ENCODE measurements around the gene TEAD1. TPM values are rescaled to one million over a fixed set of nuclear protein-coding genes. Genes with fewer than 3 reads are reported as not detected.

The TEAD1 gene
- total and polyA plus RNA-seq, 4 donors: 9.1 to 38.4 (median 10.7) TPM

DNA sequence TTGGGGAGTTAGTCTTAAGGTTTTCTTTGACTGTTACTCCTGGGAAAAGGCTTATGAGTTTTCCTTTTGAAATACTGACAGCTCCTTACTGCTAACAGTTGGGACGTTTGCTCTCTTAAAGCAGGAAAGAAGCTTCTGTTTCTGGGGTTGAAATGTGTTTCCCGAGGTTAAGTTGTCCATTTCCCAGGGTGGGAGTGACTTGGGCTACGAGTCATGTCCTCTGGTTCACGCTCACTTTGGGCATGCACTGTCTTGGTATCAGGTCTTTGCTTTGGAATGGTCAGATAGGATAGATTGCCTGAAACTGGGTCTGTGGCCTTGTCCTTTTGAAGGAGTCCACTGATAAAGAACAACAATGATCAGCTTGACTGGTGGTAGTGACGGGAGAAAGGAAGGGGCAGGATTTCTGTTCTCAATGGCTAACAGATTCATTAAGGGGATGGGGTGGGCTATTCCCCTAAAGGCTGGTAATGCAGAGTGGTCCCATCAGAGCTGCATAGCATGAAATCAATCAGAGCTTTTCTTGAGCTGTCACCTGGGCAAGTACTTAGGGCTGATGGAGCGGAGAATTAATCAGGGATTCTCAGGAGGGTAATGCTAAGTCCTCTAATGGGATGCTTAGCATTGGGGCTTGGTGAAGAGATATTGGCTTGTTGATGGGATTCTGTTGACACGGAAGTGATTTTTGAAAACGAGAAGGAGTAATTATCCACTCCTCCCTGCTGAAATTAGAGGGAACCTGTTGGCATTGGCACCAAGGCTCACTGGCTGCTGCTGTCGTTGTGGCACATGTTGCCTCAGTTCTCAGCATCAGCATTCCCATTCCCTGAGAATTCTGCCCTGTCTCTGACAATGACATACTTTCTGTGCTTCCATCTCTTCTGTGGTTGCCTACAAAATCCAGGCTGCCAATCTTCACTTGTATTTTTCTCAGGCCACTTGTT is 81.6 kb downstream of the TEAD1 start:
- Histone ChIP-seq H3K27me3 (ENCODE audit: control insufficient read depth in 4 of 4, insufficient read depth in 4 of 4, low read length in 3 of 4) (no peaks in the 10 kb centered on the region), H3K36me3 (ENCODE audit: control insufficient read depth in 4 of 4, insufficient read depth in 3 of 4, low read depth in 1 of 4, low read length in 3 of 4) (no peaks in the 10 kb centered on the region), H3K9ac (ENCODE audit: low read depth in 1 of 2, low read length in 2 of 2) (no peak overlapping the region), H3K9me3 (ENCODE audit: control insufficient read depth in 4 of 4, low read length in 3 of 4) (no peaks in the 10 kb centered on the region), H3K4me3 (ENCODE audit: low read depth in 1 of 3, low read length in 3 of 3) (no peak overlapping the region), H3K27ac (ENCODE audit: low read depth in 1 of 2, low read length in 2 of 2) (no peak overlapping the region), H3K4me1 (ENCODE audit: control insufficient read depth in 4 of 4, insufficient read depth in 4 of 4, low read length in 3 of 4) (peaks cover 0 to 3% (median 1%) of the 10 kb centered on the region in 4 donors)
- 82% methylated on average over 9 of the region's 9 CpGs for WGBS
- DNase-seq (ENCODE audit: low spot score): no peak
- TF ChIP-seq EGR1 (IDR thresholded peaks at IDR 0.05; ENCODE audit: low read depth in 2 of 2) (no peak), FOXA1 (IDR thresholded peaks at IDR 0.05) (no peak), SP1 (IDR thresholded peaks at IDR 0.05) (no peak)
- TF ChIP-seq, protein P1, sequence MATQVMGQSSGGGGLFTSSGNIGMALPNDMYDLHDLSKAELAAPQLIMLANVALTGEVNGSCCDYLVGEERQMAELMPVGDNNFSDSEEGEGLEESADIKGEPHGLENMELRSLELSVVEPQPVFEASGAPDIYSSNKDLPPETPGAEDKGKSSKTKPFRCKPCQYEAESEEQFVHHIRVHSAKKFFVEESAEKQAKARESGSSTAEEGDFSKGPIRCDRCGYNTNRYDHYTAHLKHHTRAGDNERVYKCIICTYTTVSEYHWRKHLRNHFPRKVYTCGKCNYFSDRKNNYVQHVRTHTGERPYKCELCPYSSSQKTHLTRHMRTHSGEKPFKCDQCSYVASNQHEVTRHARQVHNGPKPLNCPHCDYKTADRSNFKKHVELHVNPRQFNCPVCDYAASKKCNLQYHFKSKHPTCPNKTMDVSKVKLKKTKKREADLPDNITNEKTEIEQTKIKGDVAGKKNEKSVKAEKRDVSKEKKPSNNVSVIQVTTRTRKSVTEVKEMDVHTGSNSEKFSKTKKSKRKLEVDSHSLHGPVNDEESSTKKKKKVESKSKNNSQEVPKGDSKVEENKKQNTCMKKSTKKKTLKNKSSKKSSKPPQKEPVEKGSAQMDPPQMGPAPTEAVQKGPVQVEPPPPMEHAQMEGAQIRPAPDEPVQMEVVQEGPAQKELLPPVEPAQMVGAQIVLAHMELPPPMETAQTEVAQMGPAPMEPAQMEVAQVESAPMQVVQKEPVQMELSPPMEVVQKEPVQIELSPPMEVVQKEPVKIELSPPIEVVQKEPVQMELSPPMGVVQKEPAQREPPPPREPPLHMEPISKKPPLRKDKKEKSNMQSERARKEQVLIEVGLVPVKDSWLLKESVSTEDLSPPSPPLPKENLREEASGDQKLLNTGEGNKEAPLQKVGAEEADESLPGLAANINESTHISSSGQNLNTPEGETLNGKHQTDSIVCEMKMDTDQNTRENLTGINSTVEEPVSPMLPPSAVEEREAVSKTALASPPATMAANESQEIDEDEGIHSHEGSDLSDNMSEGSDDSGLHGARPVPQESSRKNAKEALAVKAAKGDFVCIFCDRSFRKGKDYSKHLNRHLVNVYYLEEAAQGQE (IDR thresholded peaks at IDR 0.05): no peak

DNA sequence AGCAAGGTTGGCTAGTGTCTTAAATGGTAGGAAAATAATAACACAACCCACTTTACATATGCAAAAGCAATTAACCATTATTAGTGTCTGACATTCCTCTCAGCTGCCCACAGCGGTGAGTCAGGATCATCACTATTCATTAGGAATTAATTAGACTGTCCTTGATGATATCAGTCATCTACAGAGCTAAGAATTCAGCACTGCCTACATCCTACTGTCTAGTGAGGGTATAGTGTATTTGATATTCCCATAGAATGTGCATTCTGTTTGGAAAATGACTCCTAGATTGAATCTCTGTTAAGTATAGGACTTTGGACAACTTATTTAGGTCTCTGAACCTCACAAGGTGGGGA is 82.2 kb downstream of the TEAD1 start:
- Histone ChIP-seq H3K27me3 (ENCODE audit: control insufficient read depth in 4 of 4, insufficient read depth in 4 of 4, low read length in 3 of 4) (no peaks in the 10 kb centered on the region), H3K27ac (ENCODE audit: low read depth in 1 of 2, low read length in 2 of 2) (no peak overlapping the region), H3K9me3 (ENCODE audit: control insufficient read depth in 4 of 4, low read length in 3 of 4) (no peaks in the 10 kb centered on the region), H3K4me1 (ENCODE audit: control insufficient read depth in 4 of 4, insufficient read depth in 4 of 4, low read length in 3 of 4) (peaks cover 0 to 3% (median 1%) of the 10 kb centered on the region in 4 donors), H3K9ac (ENCODE audit: low read depth in 1 of 2, low read length in 2 of 2) (no peak overlapping the region), H3K4me3 (ENCODE audit: low read depth in 1 of 3, low read length in 3 of 3) (no peak overlapping the region), H3K36me3 (ENCODE audit: control insufficient read depth in 4 of 4, insufficient read depth in 3 of 4, low read depth in 1 of 4, low read length in 3 of 4) (no peaks in the 10 kb centered on the region)
- TF ChIP-seq TAF1 (conservative IDR thresholded peaks at IDR 0.05) (no peak), SP1 (IDR thresholded peaks at IDR 0.05) (no peak), RXRA (IDR thresholded peaks at IDR 0.05) (no peak)
- no peak for DNase-seq (ENCODE audit: low spot score)
- 91% methylated on average over 1 of the region's 1 CpG for WGBS

DNA sequence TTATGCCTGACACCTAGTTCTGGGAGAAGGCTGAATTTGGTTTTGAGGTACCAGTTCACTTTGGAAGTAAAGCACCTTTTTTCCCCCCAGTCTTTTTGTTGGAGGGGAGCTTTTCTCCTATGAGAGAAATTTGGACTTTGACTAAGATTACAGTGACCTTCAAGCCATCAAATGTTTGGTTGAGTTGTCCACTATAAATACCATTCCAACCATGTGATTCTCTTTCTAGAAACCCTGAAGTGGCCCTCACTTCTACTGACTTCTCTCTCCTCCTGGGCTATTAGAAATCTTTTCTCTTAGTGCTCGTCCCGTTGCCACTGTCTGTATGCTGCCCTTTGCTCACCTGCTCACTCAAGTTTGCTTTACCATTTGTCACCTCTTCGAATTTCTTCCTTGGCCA is 82.6 kb downstream of the TEAD1 start:
- Histone ChIP-seq H3K36me3 (ENCODE audit: control insufficient read depth in 4 of 4, insufficient read depth in 3 of 4, low read depth in 1 of 4, low read length in 3 of 4) (no peaks in the 10 kb centered on the region), H3K27me3 (ENCODE audit: control insufficient read depth in 4 of 4, insufficient read depth in 4 of 4, low read length in 3 of 4) (no peaks in the 10 kb centered on the region), H3K9me3 (ENCODE audit: control insufficient read depth in 4 of 4, low read length in 3 of 4) (no peaks in the 10 kb centered on the region), H3K4me3 (ENCODE audit: low read depth in 1 of 3, low read length in 3 of 3) (no peak overlapping the region), H3K4me1 (ENCODE audit: control insufficient read depth in 4 of 4, insufficient read depth in 4 of 4, low read length in 3 of 4) (peaks cover 0 to 3% (median 2%) of the 10 kb centered on the region in 4 donors), H3K27ac (ENCODE audit: low read depth in 1 of 2, low read length in 2 of 2) (no peak overlapping the region), H3K9ac (ENCODE audit: low read depth in 1 of 2, low read length in 2 of 2) (no peak overlapping the region)
- no peak for DNase-seq (ENCODE audit: low spot score)
- 67% methylated on average over 3 of the region's 3 CpGs for WGBS
- TF ChIP-seq, protein P2, sequence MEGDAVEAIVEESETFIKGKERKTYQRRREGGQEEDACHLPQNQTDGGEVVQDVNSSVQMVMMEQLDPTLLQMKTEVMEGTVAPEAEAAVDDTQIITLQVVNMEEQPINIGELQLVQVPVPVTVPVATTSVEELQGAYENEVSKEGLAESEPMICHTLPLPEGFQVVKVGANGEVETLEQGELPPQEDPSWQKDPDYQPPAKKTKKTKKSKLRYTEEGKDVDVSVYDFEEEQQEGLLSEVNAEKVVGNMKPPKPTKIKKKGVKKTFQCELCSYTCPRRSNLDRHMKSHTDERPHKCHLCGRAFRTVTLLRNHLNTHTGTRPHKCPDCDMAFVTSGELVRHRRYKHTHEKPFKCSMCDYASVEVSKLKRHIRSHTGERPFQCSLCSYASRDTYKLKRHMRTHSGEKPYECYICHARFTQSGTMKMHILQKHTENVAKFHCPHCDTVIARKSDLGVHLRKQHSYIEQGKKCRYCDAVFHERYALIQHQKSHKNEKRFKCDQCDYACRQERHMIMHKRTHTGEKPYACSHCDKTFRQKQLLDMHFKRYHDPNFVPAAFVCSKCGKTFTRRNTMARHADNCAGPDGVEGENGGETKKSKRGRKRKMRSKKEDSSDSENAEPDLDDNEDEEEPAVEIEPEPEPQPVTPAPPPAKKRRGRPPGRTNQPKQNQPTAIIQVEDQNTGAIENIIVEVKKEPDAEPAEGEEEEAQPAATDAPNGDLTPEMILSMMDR (IDR thresholded peaks at IDR 0.05; ENCODE audit: low read depth, low read length, missing input control): no peak
- TF ChIP-seq SP1 (IDR thresholded peaks at IDR 0.05) (no peak), YY1 (IDR thresholded peaks at IDR 0.05) (no peak), JUND (IDR thresholded peaks at IDR 0.05) (no peak), HNF4G (IDR thresholded peaks at IDR 0.05) (no peak), FOXA1 (IDR thresholded peaks at IDR 0.05) (no peak), TAF1 (conservative IDR thresholded peaks at IDR 0.05) (no peak), EGR1 (IDR thresholded peaks at IDR 0.05; ENCODE audit: low read depth in 2 of 2) (no peak), RXRA (IDR thresholded peaks at IDR 0.05) (no peak), NR2F2 (IDR thresholded peaks at IDR 0.05) (no peak), HNF4A (conservative IDR thresholded peaks at IDR 0.05) (no peak), FOXA2 (IDR thresholded peaks at IDR 0.05) (no peak)
- TF ChIP-seq, protein P1 (IDR thresholded peaks at IDR 0.05): no peak
- TF ChIP-seq, protein P3, sequence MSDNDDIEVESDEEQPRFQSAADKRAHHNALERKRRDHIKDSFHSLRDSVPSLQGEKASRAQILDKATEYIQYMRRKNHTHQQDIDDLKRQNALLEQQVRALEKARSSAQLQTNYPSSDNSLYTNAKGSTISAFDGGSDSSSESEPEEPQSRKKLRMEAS (IDR thresholded peaks at IDR 0.05): no peak
- TF ChIP-seq, protein P4, sequence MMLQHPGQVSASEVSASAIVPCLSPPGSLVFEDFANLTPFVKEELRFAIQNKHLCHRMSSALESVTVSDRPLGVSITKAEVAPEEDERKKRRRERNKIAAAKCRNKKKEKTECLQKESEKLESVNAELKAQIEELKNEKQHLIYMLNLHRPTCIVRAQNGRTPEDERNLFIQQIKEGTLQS (IDR thresholded peaks at IDR 0.05): no peak

Measured in liver (tissue), 9 donors.